IPS-15b (cell line): Measurements from ENCODE around the gene GRM4.
"Not testable (repeated sequence)": the region's sequence is repeated elsewhere in the genome, so short reads cannot be mapped to it uniquely, and the experiment has no call there.

Experiments used
- H3K27me3 ChIP-seq: one replicate; pipeline ENCODE4 v1.6.1; 2013; ENCODE audit warnings: low read length; ENCODE audit not compliant: control insufficient read depth, insufficient read depth
- H3K36me3 ChIP-seq: one replicate; pipeline ENCODE4 v1.6.1; 2013; ENCODE audit warnings: low read length; ENCODE audit not compliant: control insufficient read depth, insufficient read depth
- H3K4me1 ChIP-seq: one replicate; pipeline ENCODE4 v1.6.1; 2013; ENCODE audit warnings: mild to moderate bottlenecking, low read length; ENCODE audit not compliant: control insufficient read depth, insufficient read depth
- H3K4me3 ChIP-seq: one replicate; pipeline ENCODE4 v1.5.1; 2013; ENCODE audit warnings: low read depth, low read length
- H3K9ac ChIP-seq: one replicate; pipeline ENCODE4 v1.6.1; 2013; ENCODE audit warnings: low read depth, mild to moderate bottlenecking, low read length
- H3K9me3 ChIP-seq: one replicate; pipeline ENCODE4 v1.6.1; 2013; ENCODE audit warnings: mild to moderate bottlenecking, low read length; ENCODE audit not compliant: control insufficient read depth, insufficient read depth

GRM4 gene

DNA sequence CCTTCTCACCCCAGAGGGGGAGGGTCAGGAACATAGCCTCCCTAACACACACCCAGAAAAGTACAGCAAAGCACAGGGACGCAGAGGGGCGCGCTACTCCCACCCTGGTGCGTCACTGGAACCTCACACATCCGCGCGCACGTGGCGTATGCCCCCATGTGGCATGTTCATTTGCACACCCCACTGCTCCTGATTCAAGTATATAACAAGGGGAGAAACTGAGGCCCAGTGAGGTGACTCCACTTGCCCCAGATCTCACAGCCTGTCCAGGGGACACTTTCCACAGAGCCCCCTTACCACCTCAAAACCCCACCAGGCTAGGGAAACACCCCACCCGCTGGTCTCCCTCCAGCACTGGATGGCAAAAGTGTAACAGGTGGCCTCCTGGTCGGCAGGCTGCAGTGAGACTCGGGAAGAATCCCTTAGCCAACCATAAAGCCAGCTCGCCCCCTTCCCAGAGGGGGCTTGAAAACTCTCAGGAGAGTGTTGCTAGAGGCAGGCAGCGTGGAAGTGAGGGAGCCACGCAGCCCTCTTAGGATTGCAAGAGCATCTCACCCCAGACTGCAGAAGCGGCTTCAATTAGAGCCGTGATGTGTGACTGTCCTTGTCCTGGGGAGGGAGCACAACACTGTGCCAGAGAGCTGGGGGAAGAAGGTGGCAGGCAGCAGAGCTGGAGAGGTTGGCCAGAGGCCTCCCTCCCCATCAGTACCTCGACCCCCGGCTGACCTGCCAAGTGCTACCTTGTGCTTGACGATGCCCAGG lies at the start of gene GRM4:
TSS of gene GRM4 (minus strand) at position 67 of the 762 bp plus-strand sequence. CDS start 12,591 bp downstream, outside the sequence.
- peaks cover 26% of the 10 kb centered on the region for H3K27me3 ChIP-seq

DNA sequence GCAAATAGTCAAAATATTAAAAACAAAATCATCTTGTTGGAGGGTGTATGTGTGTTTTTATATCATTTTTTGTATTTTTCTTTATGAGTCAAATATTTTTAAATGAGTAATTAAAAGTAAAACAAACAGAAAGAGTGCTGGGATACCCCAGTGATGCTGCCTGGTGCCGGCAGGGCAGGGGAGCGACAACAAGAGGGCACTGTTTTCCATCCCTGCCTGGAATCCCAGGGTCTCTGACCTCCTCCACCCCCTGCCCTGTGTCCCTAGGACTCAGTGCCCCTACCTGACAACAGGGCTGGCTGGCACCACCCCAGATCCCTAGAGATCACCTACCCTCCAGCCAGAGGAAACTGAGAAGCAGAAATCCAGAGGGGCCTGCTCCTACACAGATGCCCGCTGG lies 48.9 kb upstream of the GRM4 start:
- Histone ChIP-seq H3K4me1 (peaks cover 4% of the 10 kb centered on the region), H3K36me3 (peaks cover 2% of the 10 kb centered on the region), H3K4me3 (no peak overlapping the region), H3K9me3 (no peaks in the 10 kb centered on the region), H3K9ac (no peak overlapping the region), H3K27me3 (peaks cover 11% of the 10 kb centered on the region)

More for the DNA sequence above, at the start of gene GRM4:
- Histone ChIP-seq H3K36me3 (no peaks in the 10 kb centered on the region), H3K4me3 (peak within 1 kb of the TSS; percentile 77), H3K9ac (peak within 1 kb of the TSS; percentile 65), H3K4me1 (peaks cover 31% of the 10 kb centered on the region), H3K9me3 (no peaks in the 10 kb centered on the region)

DNA sequence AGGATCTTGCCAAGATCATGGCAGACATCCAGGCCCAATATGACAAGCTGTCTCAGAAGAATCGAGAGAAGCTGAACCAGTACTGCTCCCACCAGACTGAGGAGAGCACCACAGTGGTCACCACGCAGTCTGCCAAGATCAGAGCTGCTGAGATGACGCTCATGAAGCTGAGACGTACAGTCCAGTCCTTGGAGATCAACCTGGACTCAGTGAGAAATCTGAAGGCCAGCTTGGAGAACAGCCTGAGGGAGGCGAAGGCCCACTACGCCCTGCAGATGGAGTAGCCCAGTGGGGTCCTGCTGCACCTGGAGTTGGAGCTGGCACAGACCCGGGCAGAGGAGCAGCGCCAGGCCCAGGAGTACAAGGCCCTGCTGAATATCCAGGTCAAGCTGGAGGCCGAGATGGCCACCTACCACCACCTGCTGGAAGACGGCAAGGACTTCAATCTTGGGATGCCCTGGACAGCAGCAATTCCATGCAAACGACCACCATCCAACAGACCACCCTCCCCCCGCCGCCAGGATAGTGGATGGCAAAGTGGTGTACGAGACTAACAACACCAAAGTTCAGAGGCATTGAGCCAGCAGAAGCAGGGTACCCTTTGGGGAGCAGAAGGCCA lies 44.7 kb upstream of the GRM4 start:
- no peaks in the 10 kb centered on the region for H3K9me3 ChIP-seq
- H3K4me1 ChIP-seq, result no peaks in the 10 kb centered on the region
- H3K9ac ChIP-seq, result no peak overlapping the region
- no peak overlapping the region for H3K4me3 ChIP-seq
- no peaks in the 10 kb centered on the region for H3K36me3 ChIP-seq
- H3K27me3 ChIP-seq, result peaks cover 8% of the 10 kb centered on the region

DNA sequence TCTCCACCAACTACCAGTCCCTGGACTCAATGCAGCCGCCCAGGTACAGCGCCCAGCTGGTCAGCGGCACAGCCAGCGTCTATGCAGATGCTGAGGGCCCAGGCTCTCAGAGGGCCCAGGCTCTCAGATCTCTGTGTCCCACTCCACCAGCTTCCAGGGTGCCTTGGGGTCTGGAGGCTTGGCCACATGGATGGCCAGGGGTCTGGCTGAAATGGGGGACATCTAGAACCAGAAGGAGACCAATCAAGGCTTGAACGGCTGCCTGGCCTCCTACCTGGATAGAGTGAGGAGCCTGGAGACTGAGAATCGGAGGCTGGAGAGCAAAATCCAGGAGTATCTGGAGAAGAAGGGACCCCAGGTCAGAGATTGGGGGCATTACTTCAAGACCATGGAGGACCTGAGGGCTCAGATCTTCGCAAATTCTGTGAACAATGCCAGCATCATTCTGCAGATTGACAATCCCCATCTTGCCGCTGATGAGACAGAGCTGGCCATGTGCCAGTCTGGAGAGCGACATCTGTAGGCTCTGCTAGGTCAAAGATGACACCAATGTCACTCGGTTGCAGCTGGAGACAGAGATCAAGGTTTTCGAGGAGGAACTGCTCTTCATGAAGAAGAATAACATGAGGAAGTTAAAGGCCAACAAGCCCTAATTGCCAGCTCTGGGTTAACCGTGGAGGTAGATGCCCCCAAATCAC lies 44.1 kb upstream of the GRM4 start:
- H3K36me3 ChIP-seq, result no peaks in the 10 kb centered on the region
- peaks cover 1% of the 10 kb centered on the region for H3K27me3 ChIP-seq
- no peak overlapping the region for H3K9ac ChIP-seq
- no peaks in the 10 kb centered on the region for H3K9me3 ChIP-seq
- no peaks in the 10 kb centered on the region for H3K4me1 ChIP-seq
- H3K4me3 ChIP-seq, result no peak overlapping the region

DNA sequence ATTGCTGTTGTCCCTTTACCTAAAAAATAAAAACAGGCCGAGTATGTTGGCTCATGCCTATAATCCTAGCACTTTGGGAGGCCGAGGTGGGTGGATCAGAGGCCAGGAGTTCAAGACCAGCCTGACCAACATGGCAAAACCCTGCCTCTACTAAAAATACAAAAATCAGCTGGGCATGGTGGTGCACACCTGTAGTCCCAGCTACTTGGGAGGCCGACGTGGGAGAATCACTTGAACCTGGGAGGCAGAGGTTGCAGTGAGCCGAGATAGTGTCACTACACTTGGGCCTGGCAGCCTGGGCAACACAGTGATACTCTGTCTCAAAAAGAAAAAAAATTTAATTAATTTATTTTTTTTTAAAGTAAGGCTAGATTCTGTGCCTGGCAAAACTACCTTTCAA lies 38.8 kb upstream of the GRM4 start:
- not testable (repeated sequence) for H3K9ac ChIP-seq, H3K9me3 ChIP-seq, H3K36me3 ChIP-seq, H3K4me3 ChIP-seq, H3K4me1 ChIP-seq, H3K27me3 ChIP-seq

DNA sequence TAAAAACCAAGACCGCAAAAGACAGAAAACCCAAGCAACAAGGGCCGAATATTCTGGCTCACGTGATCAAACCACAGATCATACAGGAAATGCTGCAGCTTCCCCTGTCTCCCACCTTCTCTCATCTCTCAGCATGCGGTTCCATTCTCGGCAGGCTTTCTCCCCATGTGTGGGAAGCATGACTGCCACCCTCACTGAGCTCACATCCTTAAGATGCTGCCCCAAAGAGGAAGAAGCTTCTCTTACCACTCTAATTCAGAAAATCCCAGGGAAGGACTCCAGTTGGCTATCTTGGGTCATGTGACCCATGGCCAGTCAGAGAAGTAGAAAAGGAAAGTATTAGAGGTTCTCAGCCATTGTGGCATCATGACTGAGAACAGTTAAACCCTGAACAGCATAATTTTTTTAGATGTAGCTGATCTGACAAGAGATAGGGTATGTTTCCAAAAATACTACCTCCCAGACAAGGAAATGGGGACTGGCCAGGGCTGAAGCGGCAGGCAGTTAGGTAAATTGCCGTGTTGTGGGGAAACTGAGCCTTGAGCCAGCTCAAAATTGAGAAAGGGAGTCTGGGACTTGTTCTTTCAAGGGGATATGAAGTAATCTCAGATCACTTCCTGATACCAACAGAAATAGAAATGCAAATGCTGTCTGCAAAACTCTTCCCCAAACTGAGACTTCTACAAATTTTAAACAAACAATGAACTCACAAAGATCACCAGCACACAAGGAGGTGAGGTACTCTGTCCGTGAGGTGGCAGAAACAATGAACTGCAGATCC lies 37.1 kb upstream of the GRM4 start:
- no peaks in the 10 kb centered on the region for H3K9me3 ChIP-seq
- no peak overlapping the region for H3K4me3 ChIP-seq
- H3K36me3 ChIP-seq, result no peaks in the 10 kb centered on the region
- no peaks in the 10 kb centered on the region for H3K4me1 ChIP-seq
- H3K27me3 ChIP-seq, result no peaks in the 10 kb centered on the region
- no peak overlapping the region for H3K9ac ChIP-seq

DNA sequence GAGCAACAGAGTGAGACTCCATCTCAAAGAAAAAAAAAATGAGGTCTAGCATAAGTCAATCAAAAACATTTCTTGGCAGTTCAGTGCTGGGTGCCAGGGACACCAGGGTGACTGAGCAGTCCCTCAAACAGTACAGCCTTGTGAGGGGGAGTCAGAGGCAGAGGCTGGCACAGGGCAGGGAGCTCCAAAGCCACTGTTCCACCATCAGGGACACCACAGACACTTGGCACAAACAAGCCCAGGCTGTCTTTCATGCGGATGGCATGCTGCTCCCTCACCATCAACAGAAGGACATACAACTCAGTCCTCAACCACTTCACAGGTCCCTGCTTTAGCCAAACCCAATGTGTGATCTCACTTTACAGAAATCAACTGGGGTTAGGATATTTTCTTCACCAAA lies 36.0 kb upstream of the GRM4 start:
- H3K9ac ChIP-seq, result no peak overlapping the region
- H3K36me3 ChIP-seq, result no peaks in the 10 kb centered on the region
- H3K27me3 ChIP-seq, result no peaks in the 10 kb centered on the region
- H3K4me1 ChIP-seq, result no peaks in the 10 kb centered on the region
- no peaks in the 10 kb centered on the region for H3K9me3 ChIP-seq
- no peak overlapping the region for H3K4me3 ChIP-seq

DNA sequence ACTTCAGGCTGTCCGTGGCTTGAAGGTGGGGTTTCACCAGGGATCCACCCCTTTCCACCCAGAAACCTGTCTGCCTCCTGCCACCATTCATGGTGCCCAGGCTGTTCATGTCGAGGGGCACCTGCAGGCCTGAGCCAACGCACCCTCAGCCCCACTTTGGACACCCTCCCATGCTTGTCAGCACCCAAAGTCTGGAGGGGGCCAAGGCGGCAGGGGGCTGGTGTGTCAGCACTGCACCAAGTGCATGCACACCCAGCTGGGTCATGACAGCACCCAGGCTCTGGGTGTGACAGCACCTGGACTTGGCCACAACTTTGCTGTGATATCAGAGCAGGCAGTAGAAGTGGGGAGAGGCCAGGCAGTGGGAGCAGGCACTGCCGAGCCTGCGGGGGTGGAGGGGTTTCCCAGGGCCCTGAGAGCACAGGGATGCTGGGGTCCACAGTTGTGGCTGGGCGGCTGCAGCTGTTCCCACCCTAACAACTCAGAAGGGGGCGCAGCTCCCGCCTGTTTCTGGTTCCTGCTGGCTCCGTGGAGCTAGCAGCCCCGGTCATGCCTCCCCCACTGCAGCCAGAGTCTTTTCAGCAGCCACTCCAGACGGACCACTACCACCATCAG lies 33.3 kb upstream of the GRM4 start:
- Histone ChIP-seq H3K9ac (no peak overlapping the region), H3K9me3 (no peaks in the 10 kb centered on the region), H3K4me1 (no peaks in the 10 kb centered on the region), H3K4me3 (no peak overlapping the region), H3K36me3 (no peaks in the 10 kb centered on the region), H3K27me3 (no peaks in the 10 kb centered on the region)

DNA sequence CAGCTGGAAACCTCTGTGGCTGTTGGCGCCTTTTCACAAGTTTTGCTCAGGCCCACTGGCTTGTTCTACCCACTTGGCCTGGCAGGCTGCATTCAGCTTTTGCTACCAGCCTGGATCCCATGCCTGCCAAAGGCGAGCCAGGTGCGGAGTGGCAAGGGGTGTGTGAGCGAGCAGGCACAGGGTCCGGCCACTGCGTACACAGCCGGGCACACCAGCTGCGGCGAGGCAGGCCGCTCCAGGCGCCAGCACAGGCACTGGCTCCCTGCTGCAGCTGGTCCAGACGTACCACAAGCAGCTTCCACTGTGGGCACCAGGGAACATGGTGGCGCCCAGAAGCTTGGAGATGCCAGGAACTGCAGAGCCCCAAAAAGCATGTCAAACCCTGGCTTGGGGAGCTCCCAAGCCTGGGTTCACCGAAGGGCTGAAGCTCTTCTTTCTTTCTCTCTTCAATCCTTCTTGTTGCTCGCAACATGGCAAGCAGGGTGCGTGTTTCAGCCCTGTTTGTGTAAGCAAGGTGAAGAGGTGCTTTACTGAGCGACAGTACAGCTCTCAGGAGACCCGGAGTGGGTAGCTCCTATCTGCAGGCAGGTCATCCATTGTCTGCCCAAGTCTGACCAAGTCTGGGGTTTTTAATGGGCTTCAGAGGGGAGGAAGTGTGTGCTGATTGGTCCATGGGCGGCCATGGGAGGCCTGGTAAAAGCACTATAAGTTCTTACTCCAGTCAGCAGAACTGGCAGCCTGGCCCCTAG lies 32.6 kb upstream of the GRM4 start:
- H3K9me3 ChIP-seq, result no peaks in the 10 kb centered on the region
- H3K9ac ChIP-seq, result no peak overlapping the region
- no peaks in the 10 kb centered on the region for H3K36me3 ChIP-seq
- H3K4me1 ChIP-seq, result no peaks in the 10 kb centered on the region
- H3K4me3 ChIP-seq, result no peak overlapping the region
- H3K27me3 ChIP-seq, result no peaks in the 10 kb centered on the region

DNA sequence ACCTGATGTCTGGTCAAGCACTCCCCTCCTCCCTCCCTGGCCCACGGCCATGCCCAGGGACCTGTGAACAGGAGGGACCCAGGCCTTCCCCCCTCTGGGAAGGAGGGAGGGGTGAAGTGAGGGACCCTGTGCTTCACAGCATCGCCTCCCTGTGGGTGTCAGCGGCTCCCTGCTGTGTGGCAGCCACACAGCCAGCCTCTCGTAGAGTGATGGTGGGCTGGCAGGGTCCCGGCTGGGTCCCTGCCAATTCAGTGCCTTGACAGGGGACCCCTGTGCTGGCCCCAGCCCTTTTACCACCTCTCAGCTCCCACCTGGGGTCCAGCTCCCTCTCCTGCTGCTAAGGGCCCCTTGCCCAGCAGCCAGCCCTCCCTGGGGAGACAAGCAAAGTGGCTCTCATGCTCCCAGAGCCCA lies 31.3 kb upstream of the GRM4 start:
- no peak overlapping the region for H3K9ac ChIP-seq
- H3K27me3 ChIP-seq, result no peaks in the 10 kb centered on the region
- H3K4me3 ChIP-seq, result no peak overlapping the region
- H3K9me3 ChIP-seq, result no peaks in the 10 kb centered on the region
- no peaks in the 10 kb centered on the region for H3K36me3 ChIP-seq
- H3K4me1 ChIP-seq, result no peaks in the 10 kb centered on the region
